GM12878 (cell line): ENCODE measurements around the gene DENND1A. TPM values are rescaled to one million over a fixed set of nuclear protein-coding genes. Genes with fewer than 3 reads are reported as not detected.

Experiments
- ATAC-seq: fragments of 200-7000 bp; cut with Tn5 transposase; 3 replicates; pipeline ENCODE4 v1.9.1; 2020; ENCODE audit warnings: mild to moderate bottlenecking, moderate library complexity
- BruUV-seq: library from RNA; stranded (reverse); fragments of 400-500 nt; replicated peaks from 2 replicates; lab custom pipeline; 2021; lab: Mats Ljungman, UMichigan
- CTCF ChIA-PET: fragments of 300-600 bp; sonication (Branson Sonifier 250); formaldehyde crosslinking; extraction: SDS; loops from one replicate; lab custom pipeline; 2021; ENCODE audit warnings: inconsistent platforms; lab: Yijun Ruan, JAX
- POLR2A ChIA-PET: fragments of 350-600 bp; formaldehyde crosslinking; extraction: SDS; loops from one replicate; lab custom pipeline; 2021; ENCODE audit warnings: inconsistent platforms; lab: Charles Lee
- RAD21 ChIA-PET: fragments of 300-600 bp; sonication (Branson Sonifier 250); formaldehyde crosslinking; loops from one replicate; lab custom pipeline; 2023; ENCODE audit warnings: antibody characterized with exemption; ENCODE audit not compliant: unreplicated experiment; lab: Charles Lee
- SMC1A ChIA-PET: fragments of 300-600 bp; sonication (Branson Sonifier 250); formaldehyde crosslinking; loops from one replicate; lab custom pipeline; 2023; ENCODE audit not compliant: unreplicated experiment, uncharacterized antibody; lab: Charles Lee
- DNase-seq: peaks from one replicate; pipeline ENCODE4 v3.0.0-alpha.2; 2011; ENCODE audit warnings: low read depth, low spot score
- FAIRE-seq: peaks from 3 replicates; lab custom pipeline; 2011; peaks lifted over from hg19 to GRCh38; lab: Jason Lieb, UNC
- H2AFZ ChIP-seq: 2 replicates; pipeline ENCODE4 v1.6.0; 2011; ENCODE audit warnings: low read depth, low read length, control low read depth; ENCODE audit not compliant: control insufficient read depth
- H3K27ac ChIP-seq: 2 replicates; pipeline ENCODE4 v1.5.1; 2011; ENCODE audit warnings: control low read depth; ENCODE audit not compliant: control insufficient read depth, insufficient read depth
- H3K27me3 ChIP-seq, 2 experiments: replicated peaks in 1 of 2; 2 replicates each; pipeline versions ENCODE4 v1.6.0 to v1.6.1; 2011; ENCODE audit warnings: low read length in 1 of 2; ENCODE audit not compliant: control insufficient read depth in 2 of 2, insufficient read depth in 2 of 2
- H3K36me3 ChIP-seq, 2 experiments: 2 replicates each; pipeline ENCODE4 v1.5.1; 2011; ENCODE audit warnings: low read length in 1 of 2; ENCODE audit not compliant: control insufficient read depth in 2 of 2, insufficient read depth in 2 of 2
- H3K4me1 ChIP-seq: 2 replicates; pipeline ENCODE4 v1.6.1; 2011; ENCODE audit warnings: mild to moderate bottlenecking, low read length, moderate library complexity, mixed read lengths; ENCODE audit not compliant: control insufficient read depth, insufficient read depth
- H3K4me2 ChIP-seq: 2 replicates; pipeline ENCODE4 v1.6.0; 2011; ENCODE audit warnings: control low read depth; ENCODE audit not compliant: control insufficient read depth, insufficient read depth
- H3K4me3 ChIP-seq: fragments of 200-600 bp; sonication (generic); 2 replicates; pipeline ENCODE4 v1.5.1; 2016
- H3K79me2 ChIP-seq: 2 replicates; pipeline ENCODE4 v1.6.0; 2011; ENCODE audit warnings: low read length; ENCODE audit not compliant: control insufficient read depth, insufficient read depth
- H3K9ac ChIP-seq: 2 replicates; pipeline ENCODE4 v1.8.0; 2011; ENCODE audit warnings: low read length, control low read depth, mixed read lengths; ENCODE audit not compliant: control insufficient read depth, insufficient read depth
- H3K9me3 ChIP-seq: replicated peaks from 3 replicates; pipeline ENCODE4 v1.5.1; 2011; ENCODE audit warnings: mild to moderate bottlenecking, low read length; ENCODE audit not compliant: control insufficient read depth, insufficient read depth
- H4K20me1 ChIP-seq: 2 replicates; pipeline ENCODE4 v1.6.0; 2011; ENCODE audit not compliant: control insufficient read depth, insufficient read depth
- BACH1 ChIP-seq: fragments of 450-650 bp; IDR thresholded peaks from 2 replicates; pipeline ENCODE4 v1.6.1; 2017; ENCODE audit warnings: mild to moderate bottlenecking, borderline replicate concordance
- TARDBP ChIP-seq: IDR thresholded peaks from 2 replicates; pipeline ENCODE4 v1.6.1; 2016; ENCODE audit warnings: borderline replicate concordance
- TBL1XR1 ChIP-seq: IDR thresholded peaks from 2 replicates; pipeline ENCODE4 v1.6.1; 2012; ENCODE audit warnings: low read depth, low read length, improper control_type of control experiment
- ZNF384 ChIP-seq: IDR thresholded peaks from 2 replicates; pipeline ENCODE4 v1.6.1; 2012; ENCODE audit warnings: low read depth, mild to moderate bottlenecking, low read length, improper control_type of control experiment, borderline replicate concordance
- WGBS: methylation state at CpG from one replicate; pipeline ENCODE4 v1.1.6; 2016; ENCODE audit warnings: low lambda C conversion rate; ENCODE audit not compliant: insufficient replicate concordance, insufficient coverage; ENCODE audit errors: missing lambda C conversion rate; 5-methylcytosine and 5-hydroxymethylcytosine counted together
- in situ Hi-C: fragments of 300-500 bp; cut with MboI; formaldehyde crosslinking; loops from 9 replicates; pipeline ENCODE4 v1.14.3; 2018; ENCODE audit warnings: mixed read lengths
- intact Hi-C: fragments of 100-400 bp; cut with micrococcal nuclease; formaldehyde crosslinking; loops from one replicate; pipeline ENCODE4 v1.14.2; 2022; ENCODE audit not compliant: unreplicated experiment
- polyA plus RNA-seq, 11 experiments: library from polyadenylated mRNA; depleted of rRNA in 4 of 11; unstranded in 6 of 11; stranded (reverse) in 5 of 11; fragments of >200 nt; fragmentation: Nextera tagmentation in 4 of 11; fragmentation: Illumina TruSeq in 1 of 11; extraction: Ambion mirVana in 4 of 11; extraction: Trizol in 1 of 11; gene quantifications; 1 replicate in 1 of 11; 2 replicates in 10 of 11; pipeline versions ENCODE4 v1.2.1 to v1.2.3, GENCODE V29; 2011 to 2016; ENCODE audit warnings: inconsistent platforms in 2 of 11, missing spikeins in 2 of 11, low read depth in 1 of 11
- total RNA-seq, 4 experiments: library from RNA; depleted of rRNA in 3 of 4; stranded (reverse); fragments of >200 nt in 3 of 4; fragmentation: Illumina TruSeq in 1 of 4; extraction: Trizol in 1 of 4; gene quantifications; 2 replicates each; pipeline versions ENCODE4 v1.2.1 to v1.2.3, GENCODE V29; 2013 to 2021
- TF ChIP-seq, protein P1 (sequence below), 3 experiments: IDR thresholded peaks in 2 of 3; conservative IDR thresholded peaks in 1 of 3; 2 replicates each; pipeline ENCODE4 v1.5.1; 2011; ENCODE audit warnings: low read depth in 3 of 3, low read length in 3 of 3, mild to moderate bottlenecking in 3 of 3, control low read depth in 2 of 3, moderate library complexity in 2 of 3, inconsistent platforms in 1 of 3, mixed read lengths in 1 of 3; ENCODE audit not compliant: control insufficient read depth in 2 of 3, insufficient read depth in 1 of 3; ENCODE audit errors: extremely low read depth in 1 of 3
- TF ChIP-seq, protein P2 (sequence below): fragments of 450-650 bp; IDR thresholded peaks from 2 replicates; pipeline ENCODE4 v1.6.1; 2017; ENCODE audit warnings: antibody characterized with exemption, mild to moderate bottlenecking, moderate library complexity
- TF ChIP-seq, protein P3 (sequence below): fragments of 450-650 bp; IDR thresholded peaks from 2 replicates; pipeline ENCODE4 v1.6.1; 2016; ENCODE audit warnings: mild to moderate bottlenecking, moderate library complexity, borderline replicate concordance

DENND1A gene
- total and polyA plus RNA-seq, 10 of the 15 experiments (the other 5 are each of a cell fraction or from before 2014, with no cell fraction given): 14.1 to 48.6 (median 35.2) TPM

DNA sequence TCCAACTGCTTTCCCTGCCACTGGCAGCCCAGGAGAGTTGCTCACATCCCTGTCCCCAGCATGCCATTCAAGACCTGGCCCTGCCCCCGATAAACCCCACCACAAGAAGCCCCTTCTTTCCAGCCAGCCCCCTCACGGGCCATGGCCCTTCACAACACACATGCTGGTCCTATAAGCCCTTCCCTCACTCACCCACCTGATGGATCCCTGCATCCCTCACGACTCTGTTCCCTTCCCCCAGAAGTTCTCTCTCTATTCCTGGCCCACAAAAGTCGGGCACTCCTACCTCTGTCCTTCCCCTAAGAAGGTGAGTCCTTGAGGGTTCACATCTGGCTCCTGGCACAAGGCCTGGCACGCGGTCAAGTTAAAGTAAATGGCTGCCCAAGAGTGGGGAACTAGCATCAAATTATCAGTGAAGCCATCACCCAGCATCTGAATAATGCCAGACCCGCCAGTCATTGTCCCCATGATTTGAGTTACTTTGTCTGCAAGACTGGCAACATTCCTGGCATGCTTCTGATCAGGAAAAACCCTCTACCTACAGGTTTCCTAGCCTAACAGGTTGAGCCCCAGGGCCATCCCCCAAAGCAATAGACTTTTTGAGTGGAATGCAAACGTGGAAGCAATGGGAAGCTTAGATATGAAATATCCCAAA, 508.0 kb downstream of the DENND1A start:
- no peak for FAIRE-seq
- ChIA-PET CTCF (interaction anchor here (0.7 kb wide), 1 partner anchor 38 kb away, joined by 3 read pairs; no protein-coding TSS in a partner anchor), POLR2A (no interaction called here)

More for the DNA sequence above, 508.0 kb downstream of the DENND1A start:
- Histone ChIP-seq H3K27me3 (no peaks in the 10 kb centered on the region), H3K79me2 (no peaks in the 10 kb centered on the region), H3K9me3 (no peaks in the 10 kb centered on the region), H3K9ac (no peak overlapping the region), H3K27ac (no peak overlapping the region), H4K20me1 (no peaks in the 10 kb centered on the region), H3K4me1 (peaks cover 9% of the 10 kb centered on the region), H3K36me3 (peaks cover 4 to 5% of the 10 kb centered on the region in 2 experiments; a peak in 2 of 4 replicates), H3K4me2 (no peak overlapping the region), H2AFZ (no peak overlapping the region), H3K4me3 (no peak overlapping the region)
- SMC1A ChIA-PET: no interaction called here
- ATAC-seq: no peak
- RAD21 ChIA-PET: no interaction called here
- no TSS peak for BruUV-seq
- intact Hi-C loops: no loop called here
- no peak for DNase-seq
- in situ Hi-C loops: no loop called here
- WGBS: 71% methylated on average over 8 of the region's 8 CpGs
- no peak for TF ChIP-seq ZNF384
- no peak for TF ChIP-seq TARDBP
- no peak for TF ChIP-seq TBL1XR1
- no peak for TF ChIP-seq BACH1
- TF ChIP-seq, protein P1, sequence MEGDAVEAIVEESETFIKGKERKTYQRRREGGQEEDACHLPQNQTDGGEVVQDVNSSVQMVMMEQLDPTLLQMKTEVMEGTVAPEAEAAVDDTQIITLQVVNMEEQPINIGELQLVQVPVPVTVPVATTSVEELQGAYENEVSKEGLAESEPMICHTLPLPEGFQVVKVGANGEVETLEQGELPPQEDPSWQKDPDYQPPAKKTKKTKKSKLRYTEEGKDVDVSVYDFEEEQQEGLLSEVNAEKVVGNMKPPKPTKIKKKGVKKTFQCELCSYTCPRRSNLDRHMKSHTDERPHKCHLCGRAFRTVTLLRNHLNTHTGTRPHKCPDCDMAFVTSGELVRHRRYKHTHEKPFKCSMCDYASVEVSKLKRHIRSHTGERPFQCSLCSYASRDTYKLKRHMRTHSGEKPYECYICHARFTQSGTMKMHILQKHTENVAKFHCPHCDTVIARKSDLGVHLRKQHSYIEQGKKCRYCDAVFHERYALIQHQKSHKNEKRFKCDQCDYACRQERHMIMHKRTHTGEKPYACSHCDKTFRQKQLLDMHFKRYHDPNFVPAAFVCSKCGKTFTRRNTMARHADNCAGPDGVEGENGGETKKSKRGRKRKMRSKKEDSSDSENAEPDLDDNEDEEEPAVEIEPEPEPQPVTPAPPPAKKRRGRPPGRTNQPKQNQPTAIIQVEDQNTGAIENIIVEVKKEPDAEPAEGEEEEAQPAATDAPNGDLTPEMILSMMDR (IDR thresholded peaks at IDR 0.05 in 2 of 3, conservative IDR thresholded peaks at IDR 0.05 in 1 of 3; ENCODE audit: control insufficient read depth in 2 of 3, extremely low read depth in 1 of 3, insufficient read depth in 1 of 3, low read depth in 3 of 3, low read length in 3 of 3): no peak
- TF ChIP-seq, protein P2, sequence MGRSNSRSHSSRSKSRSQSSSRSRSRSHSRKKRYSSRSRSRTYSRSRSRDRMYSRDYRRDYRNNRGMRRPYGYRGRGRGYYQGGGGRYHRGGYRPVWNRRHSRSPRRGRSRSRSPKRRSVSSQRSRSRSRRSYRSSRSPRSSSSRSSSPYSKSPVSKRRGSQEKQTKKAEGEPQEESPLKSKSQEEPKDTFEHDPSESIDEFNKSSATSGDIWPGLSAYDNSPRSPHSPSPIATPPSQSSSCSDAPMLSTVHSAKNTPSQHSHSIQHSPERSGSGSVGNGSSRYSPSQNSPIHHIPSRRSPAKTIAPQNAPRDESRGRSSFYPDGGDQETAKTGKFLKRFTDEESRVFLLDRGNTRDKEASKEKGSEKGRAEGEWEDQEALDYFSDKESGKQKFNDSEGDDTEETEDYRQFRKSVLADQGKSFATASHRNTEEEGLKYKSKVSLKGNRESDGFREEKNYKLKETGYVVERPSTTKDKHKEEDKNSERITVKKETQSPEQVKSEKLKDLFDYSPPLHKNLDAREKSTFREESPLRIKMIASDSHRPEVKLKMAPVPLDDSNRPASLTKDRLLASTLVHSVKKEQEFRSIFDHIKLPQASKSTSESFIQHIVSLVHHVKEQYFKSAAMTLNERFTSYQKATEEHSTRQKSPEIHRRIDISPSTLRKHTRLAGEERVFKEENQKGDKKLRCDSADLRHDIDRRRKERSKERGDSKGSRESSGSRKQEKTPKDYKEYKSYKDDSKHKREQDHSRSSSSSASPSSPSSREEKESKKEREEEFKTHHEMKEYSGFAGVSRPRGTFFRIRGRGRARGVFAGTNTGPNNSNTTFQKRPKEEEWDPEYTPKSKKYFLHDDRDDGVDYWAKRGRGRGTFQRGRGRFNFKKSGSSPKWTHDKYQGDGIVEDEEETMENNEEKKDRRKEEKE: no peak
- TF ChIP-seq, protein P3, sequence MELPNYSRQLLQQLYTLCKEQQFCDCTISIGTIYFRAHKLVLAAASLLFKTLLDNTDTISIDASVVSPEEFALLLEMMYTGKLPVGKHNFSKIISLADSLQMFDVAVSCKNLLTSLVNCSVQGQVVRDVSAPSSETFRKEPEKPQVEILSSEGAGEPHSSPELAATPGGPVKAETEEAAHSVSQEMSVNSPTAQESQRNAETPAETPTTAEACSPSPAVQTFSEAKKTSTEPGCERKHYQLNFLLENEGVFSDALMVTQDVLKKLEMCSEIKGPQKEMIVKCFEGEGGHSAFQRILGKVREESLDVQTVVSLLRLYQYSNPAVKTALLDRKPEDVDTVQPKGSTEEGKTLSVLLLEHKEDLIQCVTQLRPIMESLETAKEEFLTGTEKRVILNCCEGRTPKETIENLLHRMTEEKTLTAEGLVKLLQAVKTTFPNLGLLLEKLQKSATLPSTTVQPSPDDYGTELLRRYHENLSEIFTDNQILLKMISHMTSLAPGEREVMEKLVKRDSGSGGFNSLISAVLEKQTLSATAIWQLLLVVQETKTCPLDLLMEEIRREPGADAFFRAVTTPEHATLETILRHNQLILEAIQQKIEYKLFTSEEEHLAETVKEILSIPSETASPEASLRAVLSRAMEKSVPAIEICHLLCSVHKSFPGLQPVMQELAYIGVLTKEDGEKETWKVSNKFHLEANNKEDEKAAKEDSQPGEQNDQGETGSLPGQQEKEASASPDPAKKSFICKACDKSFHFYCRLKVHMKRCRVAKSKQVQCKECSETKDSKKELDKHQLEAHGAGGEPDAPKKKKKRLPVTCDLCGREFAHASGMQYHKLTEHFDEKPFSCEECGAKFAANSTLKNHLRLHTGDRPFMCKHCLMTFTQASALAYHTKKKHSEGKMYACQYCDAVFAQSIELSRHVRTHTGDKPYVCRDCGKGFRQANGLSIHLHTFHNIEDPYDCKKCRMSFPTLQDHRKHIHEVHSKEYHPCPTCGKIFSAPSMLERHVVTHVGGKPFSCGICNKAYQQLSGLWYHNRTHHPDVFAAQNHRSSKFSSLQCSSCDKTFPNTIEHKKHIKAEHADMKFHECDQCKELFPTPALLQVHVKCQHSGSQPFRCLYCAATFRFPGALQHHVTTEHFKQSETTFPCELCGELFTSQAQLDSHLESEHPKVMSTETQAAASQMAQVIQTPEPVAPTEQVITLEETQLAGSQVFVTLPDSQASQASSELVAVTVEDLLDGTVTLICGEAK: no peak
